Left forelimb (tissue), 1 donor: ENCODE measurements around the gene SHROOM1.
"Not testable (repeated sequence)": the region's sequence is repeated elsewhere in the genome, so short reads cannot be mapped to it uniquely, and the experiment has no call there.

ENCODE experiments used
- DNase-seq: peaks from one replicate; pipeline ENCODE4 v3.0.0-alpha.2; 2018; ENCODE audit warnings: low spot score

Gene SHROOM1

DNA sequence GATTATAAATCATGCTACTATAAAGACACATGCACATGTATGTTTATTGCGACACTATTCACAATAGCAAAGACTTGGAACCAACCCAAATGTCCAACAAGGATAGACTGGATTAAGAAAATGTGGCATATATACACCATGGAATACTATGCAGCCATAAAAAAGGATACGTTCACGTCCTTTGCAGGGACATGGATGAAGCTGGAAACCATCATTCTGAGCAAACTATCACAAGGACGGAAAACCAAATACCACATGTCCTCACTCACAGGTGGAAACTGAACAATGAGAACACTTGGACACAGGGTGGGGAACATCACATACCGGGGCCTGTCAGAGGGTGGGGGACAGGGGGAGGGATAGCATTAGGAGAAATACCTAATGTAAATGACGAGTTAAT, 24.6 kb downstream of the SHROOM1 start:
- DNase-seq: not testable (repeated sequence)

DNA sequence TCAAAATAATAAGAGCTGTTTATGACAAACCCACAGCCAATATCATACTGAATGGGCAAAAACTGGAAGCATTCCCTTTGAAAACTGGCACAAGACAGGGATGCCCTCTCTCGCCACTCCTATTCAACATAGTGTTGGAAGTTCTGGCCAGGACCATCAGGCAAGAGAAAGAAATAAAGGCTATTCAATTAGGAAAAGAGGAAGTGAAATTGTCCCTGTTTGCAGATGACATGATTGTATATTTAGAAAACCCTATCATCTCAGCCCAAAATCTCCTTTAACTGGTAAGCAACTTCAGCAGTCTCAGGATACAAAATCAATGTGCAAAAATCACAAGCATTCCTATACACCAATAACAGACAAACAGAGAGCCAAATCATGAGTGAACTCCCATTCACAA, 26.2 kb downstream of the SHROOM1 start:
- not testable (repeated sequence) for DNase-seq

- DNase-seq: not testable (repeated sequence)
Measured at GRCh38 chr5:132802685-132803066, 27.8 kb downstream of the SHROOM1 start.

GRCh38 chr5:132802044-132802684, 28.3 kb downstream of the SHROOM1 start:
- DNase-seq: no peak

GRCh38 chr5:132800545-132800944, 29.9 kb downstream of the SHROOM1 start:
- no peak for DNase-seq

DNA sequence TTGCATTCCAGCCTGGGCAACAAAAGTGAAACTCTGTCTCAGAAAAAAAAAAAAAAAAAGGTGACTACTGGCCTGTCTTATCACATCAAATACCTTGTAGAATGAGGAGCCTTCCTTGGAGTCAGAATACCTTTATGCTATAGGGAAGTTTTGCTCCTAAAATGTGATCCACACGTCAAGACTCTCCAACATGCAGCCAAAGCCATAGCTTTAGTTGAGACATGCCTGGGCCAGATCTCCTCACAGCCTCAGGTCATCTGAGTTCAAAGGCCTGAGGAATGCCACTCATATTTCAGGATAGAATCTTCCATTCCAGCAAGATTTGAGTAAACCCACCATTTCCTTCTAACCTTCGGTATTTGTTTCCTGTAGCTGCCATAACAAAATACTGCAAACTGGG, 31.1 kb downstream of the SHROOM1 start:
- DNase-seq: no peak

- DNase-seq: no peak
Measured at GRCh38 chr5:132797651-132798050, 32.8 kb downstream of the SHROOM1 start.

- no peak for DNase-seq
Measured at GRCh38 chr5:132791026-132791425, 39.4 kb downstream of the SHROOM1 start.

DNA sequence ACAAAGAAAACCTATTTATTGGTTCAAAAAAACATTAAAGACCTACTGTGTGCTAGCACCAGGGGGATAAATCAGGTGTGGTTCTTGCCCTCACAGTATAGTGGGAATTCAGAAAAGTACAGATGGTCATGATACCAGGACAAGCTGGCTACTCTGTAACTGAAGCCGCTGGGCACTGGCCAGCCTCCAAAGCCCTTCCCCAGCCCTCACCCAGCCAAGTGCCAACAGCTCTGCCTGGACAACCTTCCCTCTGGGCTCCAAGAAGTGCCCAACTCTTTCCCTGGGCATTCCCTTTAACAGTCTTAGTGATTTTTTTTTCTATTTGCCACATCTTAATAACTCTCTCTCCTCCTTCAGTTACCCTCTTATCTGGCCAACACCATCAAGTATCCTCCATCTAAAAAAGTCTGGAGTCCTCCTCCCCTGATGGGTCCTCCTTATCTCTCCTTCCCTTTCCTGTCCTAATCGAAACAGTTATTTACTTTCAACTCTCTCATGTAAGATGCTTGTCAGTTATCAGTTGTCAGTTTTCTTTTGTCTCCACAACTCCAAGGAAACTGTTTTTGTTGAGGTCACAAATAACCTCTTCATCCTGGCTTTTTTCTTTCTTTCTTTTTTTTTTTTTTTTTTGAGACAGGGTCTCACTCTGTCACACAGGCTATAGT, 40.1 kb downstream of the SHROOM1 start:
- DNase-seq: no peak

DNA sequence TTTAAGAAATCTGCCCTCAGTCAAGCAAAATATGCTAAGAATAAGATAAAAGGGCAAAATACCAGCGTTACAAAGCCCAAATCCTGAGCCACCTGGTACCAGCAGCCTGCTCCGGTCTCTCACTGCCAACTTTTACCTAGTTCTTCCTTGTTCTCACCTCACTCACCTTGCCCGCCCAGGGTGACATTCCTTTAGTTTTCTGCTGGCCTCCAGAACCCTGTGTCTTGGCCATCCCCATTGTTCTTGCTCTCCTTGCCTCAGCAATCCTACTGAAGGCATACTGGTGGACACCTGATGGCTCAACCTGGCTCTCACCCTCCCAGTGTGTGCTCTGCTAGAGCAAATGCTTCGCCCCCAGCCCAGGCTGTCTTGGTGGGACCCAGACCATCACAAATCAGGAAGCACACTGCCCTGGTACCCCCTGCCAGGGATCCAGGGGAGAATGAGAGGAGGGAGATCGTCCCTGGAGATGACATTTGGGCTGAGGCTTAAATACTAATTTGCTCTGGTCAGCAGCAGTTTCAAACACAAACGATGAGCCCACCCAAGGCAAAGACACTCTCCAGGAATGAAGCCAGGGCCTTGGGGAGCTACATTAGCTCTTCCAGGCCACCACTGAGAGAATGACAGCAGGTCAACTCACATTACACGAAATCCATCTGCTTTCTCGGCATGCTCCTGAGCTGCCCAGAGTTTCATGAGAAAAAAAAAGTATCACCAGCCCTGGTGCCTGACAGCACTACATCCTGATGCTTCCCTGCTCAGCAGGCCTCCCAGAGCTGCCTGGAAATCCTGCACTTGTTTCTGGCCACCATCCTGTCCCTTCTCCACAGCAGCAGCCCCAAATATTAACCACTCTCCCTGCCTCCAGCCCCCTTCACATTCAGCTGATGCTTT, 41.2 kb downstream of the SHROOM1 start:
- no peak for DNase-seq

GRCh38 chr5:132788508-132788907, 41.9 kb downstream of the SHROOM1 start:
- no peak for DNase-seq

- DNase-seq: no peak
Measured at GRCh38 chr5:132787076-132787475, 43.4 kb downstream of the SHROOM1 start.

- DNase-seq: no peak
Measured at GRCh38 chr5:132785864-132786263, 44.6 kb downstream of the SHROOM1 start.

- no peak for DNase-seq
Measured at GRCh38 chr5:132785365-132785764, 45.1 kb downstream of the SHROOM1 start.

DNA sequence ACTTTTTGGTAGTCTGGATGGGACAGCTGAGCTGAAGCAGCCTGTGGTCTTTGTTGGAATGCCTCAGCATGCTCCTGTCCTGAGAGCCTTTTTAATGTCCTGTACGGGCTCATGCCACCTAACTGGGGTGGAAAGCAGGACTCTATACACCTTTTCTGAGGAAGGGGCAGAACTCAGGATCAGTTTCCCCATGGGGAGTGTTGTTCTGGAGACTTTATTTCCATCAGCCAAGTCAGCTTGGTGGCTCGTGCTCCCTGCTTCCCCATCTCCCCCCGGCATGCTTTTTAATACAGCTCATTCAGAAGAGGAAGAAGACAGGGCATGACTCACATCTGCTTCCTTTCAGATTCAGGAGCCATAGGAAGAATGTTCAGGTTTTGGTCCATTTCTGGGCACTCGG, 48.3 kb downstream of the SHROOM1 start:
- peak; percentile 33 for DNase-seq

- DNase-seq: no peak
Measured at GRCh38 chr5:132781029-132781428, 49.4 kb downstream of the SHROOM1 start.

DNA sequence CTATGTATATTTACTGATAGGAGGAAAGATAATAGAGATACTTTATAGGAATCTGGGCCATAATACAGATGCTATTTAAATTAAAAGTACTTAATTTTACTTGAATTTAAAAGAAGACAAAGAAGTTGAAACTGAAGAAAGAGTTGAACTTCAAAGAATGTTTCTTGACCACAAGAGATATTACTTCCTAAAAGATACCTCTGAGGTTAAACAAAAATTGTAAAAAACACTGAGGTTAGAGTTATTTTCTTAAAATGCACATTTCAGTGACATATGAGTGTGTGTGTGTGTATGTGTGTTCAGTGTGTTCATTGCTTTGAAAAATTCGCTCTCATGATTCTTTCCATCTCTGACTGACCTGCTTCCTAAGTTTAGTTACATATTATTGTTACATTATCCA, 49.9 kb downstream of the SHROOM1 start:
- DNase-seq: no peak

DNA sequence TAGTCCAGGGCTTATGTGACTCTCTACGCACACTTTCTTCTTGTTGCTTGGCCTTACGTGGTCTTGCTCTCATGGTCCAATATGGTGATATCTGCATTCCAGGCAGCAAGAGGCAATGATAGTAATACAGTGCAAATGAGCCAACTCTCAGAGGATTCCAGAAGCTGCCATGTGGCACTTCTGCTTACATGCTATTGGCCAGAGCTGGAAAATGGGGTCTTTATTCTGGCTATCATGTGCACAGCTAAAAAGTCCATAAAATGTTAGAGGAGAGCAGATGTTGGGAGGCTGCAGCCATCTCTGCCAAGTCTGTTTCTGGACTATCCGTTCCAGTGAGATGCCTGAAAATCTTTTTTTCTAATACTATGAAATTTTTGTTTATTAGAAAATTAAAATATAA, 50.5 kb downstream of the SHROOM1 start:
- DNase-seq: peak; percentile 23

GRCh38 chr5:132778856-132779255, 51.6 kb downstream of the SHROOM1 start:
- no peak for DNase-seq

DNA sequence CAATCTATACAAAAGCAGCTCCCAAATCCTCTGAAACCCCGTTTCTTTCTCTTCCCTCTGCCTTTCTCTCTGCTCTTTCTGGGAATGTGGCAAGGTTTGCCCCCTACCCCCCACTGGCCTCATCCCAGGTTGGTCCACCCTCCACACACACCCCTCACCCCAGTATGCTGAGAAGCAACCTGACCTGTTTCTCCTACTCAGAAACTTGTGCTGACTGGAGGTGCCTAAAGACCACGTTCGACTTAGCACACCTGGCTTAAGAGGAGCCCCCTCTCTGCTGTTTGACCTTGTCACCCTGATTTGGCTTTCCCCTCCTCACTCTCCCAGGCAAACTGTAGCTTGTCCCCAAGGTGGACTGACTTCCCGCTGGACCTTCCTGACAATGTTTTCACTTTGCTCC, 52.3 kb downstream of the SHROOM1 start:
- DNase-seq: no peak

DNA sequence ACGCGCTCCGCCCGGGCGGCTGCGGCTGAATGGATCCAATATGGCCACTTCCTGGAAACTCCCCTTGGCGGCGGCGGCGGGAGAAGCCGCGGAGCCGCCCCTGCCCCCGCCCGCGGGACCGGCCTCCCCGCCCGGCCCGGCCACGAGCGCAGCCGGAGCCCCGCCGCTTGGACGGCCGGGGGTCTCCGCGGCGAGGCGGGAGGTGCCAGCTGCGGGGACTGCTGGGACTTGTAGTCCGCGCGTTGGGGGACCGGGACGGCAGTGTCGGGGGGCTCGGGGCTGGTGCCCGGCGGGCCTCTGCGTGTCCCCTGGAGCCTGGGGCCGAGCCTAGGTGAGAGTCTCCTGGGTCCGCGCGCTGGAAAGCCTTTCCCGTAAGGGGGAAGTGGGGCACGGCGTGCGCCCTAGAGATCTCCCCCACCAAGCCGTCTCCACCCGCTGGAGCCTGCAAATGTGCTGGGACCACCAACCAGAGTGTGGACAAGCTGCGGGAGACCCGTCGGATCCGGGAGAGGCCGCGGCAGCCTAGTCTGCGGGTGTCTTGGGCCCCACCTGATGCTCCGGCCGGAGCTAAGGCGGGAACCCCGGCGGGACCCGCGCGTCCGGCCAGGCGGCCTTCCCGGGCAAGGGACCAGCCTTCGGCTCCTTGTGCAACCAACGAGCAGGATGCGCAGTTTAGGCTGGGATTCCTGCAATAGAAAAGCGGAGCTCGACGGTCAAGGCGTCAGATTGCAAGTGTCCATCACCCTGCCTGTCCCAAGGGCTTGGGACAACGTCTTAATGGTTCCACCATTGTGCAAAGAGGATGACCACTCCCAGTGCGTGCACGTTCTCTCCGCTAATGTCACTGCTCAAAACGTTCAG, 53.0 kb downstream of the SHROOM1 start, which contains the start of gene SEPTIN8:
Gene SEPTIN8 (minus strand): TSS at position 31 of the 861 bp plus-strand sequence. CDS start 102 bp downstream, outside the sequence.
- peak; percentile 80 for DNase-seq

DNA sequence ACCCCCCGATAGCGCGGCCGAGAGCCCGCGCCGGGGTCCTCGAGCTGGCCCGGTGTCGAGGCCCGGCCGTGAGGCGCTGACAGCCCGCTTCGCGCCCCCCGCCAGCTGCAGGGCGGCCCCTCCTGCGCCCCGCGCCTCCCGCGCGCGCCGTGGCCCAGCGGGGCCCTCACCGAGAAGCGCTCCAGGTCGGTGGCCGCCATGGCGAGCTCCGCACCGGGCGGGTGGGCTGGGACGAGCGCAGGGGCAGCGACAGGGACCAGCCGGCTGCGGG, 53.6 kb downstream of the SHROOM1 start:
- no peak for DNase-seq
